Measurements from ENCODE around the gene PDS5A. TPM values are rescaled to one million over a fixed set of nuclear protein-coding genes. Genes with fewer than 3 reads are reported as not detected.

Gene PDS5A
- total and polyA plus RNA-seq, 2 donors (not counting 3 experiments of a cell fraction or from before 2014, with no cell fraction given), result 17.5 to 80.8 TPM

- intact Hi-C loops (cut with micrococcal nuclease), result loop anchor here (2.0 kb wide), 2 partner anchors 330 to 338 kb away; no protein-coding TSS in a partner anchor
- TF ChIP-seq FOS (IDR thresholded peaks at IDR 0.05; ENCODE audit: borderline replicate concordance, insufficient read depth, low read length) (no peak), JUN (IDR thresholded peaks at IDR 0.05; ENCODE audit: borderline replicate concordance, insufficient read depth, insufficient read length, low read depth) (no peak), POLR2AphosphoS5 (IDR thresholded peaks at IDR 0.05; ENCODE audit: insufficient read depth, low read depth, low read length) (no peak)
- Histone ChIP-seq H2AFZ (ENCODE audit: low read depth, low read length) (peak overlapping the region; percentile 100), H3K36me3 (ENCODE audit: control insufficient read depth in 2 of 2, extremely low read depth in 1 of 2, insufficient read depth in 2 of 2, low read length in 2 of 2) (peaks cover 3 to 7% of the 10 kb centered on the region in 2 experiments), H3K27me3 (ENCODE audit: control insufficient read depth in 2 of 2, insufficient read depth in 2 of 2, low read length in 2 of 2) (no peaks in the 10 kb centered on the region), H3K27ac (ENCODE audit: insufficient read depth, low read depth, low read length) (peak overlapping the region; percentile 70), H3K4me1 (ENCODE audit: control insufficient read depth, extremely low read depth, insufficient read depth, low read length) (peaks cover 15% of the 10 kb centered on the region), H3K9me1 (replicated peaks; ENCODE audit: control insufficient read depth, extremely low read depth, insufficient read depth, low read length) (no peaks in the 10 kb centered on the region), H3K4me3 (replicated peaks in 1 of 3; ENCODE audit: insufficient read depth in 1 of 3, low read depth in 1 of 3, low read length in 3 of 3) (peak overlapping the region in 2 of 3 experiments; percentile 62 to 83), H4K20me1 (replicated peaks; ENCODE audit: control insufficient read depth, extremely low read depth, insufficient read depth, low read length) (peaks cover 2% of the 10 kb centered on the region), H3K9me3 (replicated peaks; ENCODE audit: control insufficient read depth, insufficient read depth, low read length) (no peaks in the 10 kb centered on the region), H3K9ac (replicated peaks; ENCODE audit: extremely low read depth, insufficient read depth, low read length) (peak overlapping the region; percentile 90), H3K4me2 (ENCODE audit: insufficient read depth, low read length) (peak overlapping the region; percentile 97), H3K79me2 (ENCODE audit: control insufficient read depth, insufficient read depth, low read length) (peaks cover 38% of the 10 kb centered on the region)
- POLR2A ChIA-PET, result no interaction called here
- CTCF ChIA-PET, result interaction anchor here (0.6 to 1.8 kb wide), 6 partner anchors 44 to 509 kb away, joined by 3 to 5 read pairs (median 4); partner anchors contain the start of gene N4BP2
- BruUV-seq (replicated peaks), result no TSS peak
- dilution Hi-C loops (cut with MboI; ENCODE audit: extremely low pct_ligation_motif_present, low sequenced_read_pairs), result no loop called here
- DNase-seq (ENCODE audit: low read depth, low spot score) (no peak), FAIRE-seq (no peak)
These were observed 666 bp upstream of the PDS5A start for GRCh38 chr4:39978378-39978775.

GRCh38 chr4:39976945-39977488 is 694 bp downstream of the PDS5A start:
- Histone ChIP-seq H3K4me2 (ENCODE audit: insufficient read depth, low read length) (no peak overlapping the region), H3K36me3 (ENCODE audit: control insufficient read depth in 2 of 2, extremely low read depth in 1 of 2, insufficient read depth in 2 of 2, low read length in 2 of 2) (peaks cover 6 to 11% of the 10 kb centered on the region in 2 experiments), H3K9me1 (replicated peaks; ENCODE audit: control insufficient read depth, extremely low read depth, insufficient read depth, low read length) (no peaks in the 10 kb centered on the region), H2AFZ (ENCODE audit: low read depth, low read length) (peak overlapping the region; percentile 72), H3K27me3 (ENCODE audit: control insufficient read depth in 2 of 2, insufficient read depth in 2 of 2, low read length in 2 of 2) (no peaks in the 10 kb centered on the region), H3K4me1 (ENCODE audit: control insufficient read depth, extremely low read depth, insufficient read depth, low read length) (peaks cover 15% of the 10 kb centered on the region), H3K9ac (replicated peaks; ENCODE audit: extremely low read depth, insufficient read depth, low read length) (peak overlapping the region; percentile 94), H3K9me3 (replicated peaks; ENCODE audit: control insufficient read depth, insufficient read depth, low read length) (no peaks in the 10 kb centered on the region), H3K27ac (ENCODE audit: insufficient read depth, low read depth, low read length) (peak overlapping the region; percentile 74), H3K79me2 (ENCODE audit: control insufficient read depth, insufficient read depth, low read length) (peaks cover 51% of the 10 kb centered on the region), H3K4me3 (replicated peaks in 1 of 3; ENCODE audit: insufficient read depth in 1 of 3, low read depth in 1 of 3, low read length in 3 of 3) (peak overlapping the region; percentile 62 to 72 (median 67)), H4K20me1 (replicated peaks; ENCODE audit: control insufficient read depth, extremely low read depth, insufficient read depth, low read length) (peaks cover 2% of the 10 kb centered on the region)
- intact Hi-C loops (cut with micrococcal nuclease), result loop anchor here (1.0 to 2.0 kb wide), 6 partner anchors 80 to 508 kb away; partner anchors contain the start of gene UGDH
- dilution Hi-C loops (cut with MboI; ENCODE audit: extremely low pct_ligation_motif_present, low sequenced_read_pairs), result no loop called here
- TF ChIP-seq GATA2 (IDR thresholded peaks at IDR 0.05; ENCODE audit: insufficient read depth, insufficient read length, low read depth, low read length), result no peak
- TF ChIP-seq MAX (IDR thresholded peaks at IDR 0.05; ENCODE audit: insufficient read depth, insufficient read length), result no peak
- TF ChIP-seq POLR2AphosphoS5 (IDR thresholded peaks at IDR 0.05; ENCODE audit: insufficient read depth, low read depth, low read length), result no peak
- TF ChIP-seq FOS (IDR thresholded peaks at IDR 0.05; ENCODE audit: borderline replicate concordance, insufficient read depth, low read length), result no peak
- no peak for TF ChIP-seq CTCF (IDR thresholded peaks at IDR 0.05; ENCODE audit: extremely low read depth in 1 of 2, insufficient read depth in 1 of 2, low read depth in 1 of 2, low read length in 2 of 2)
- TF ChIP-seq JUN (IDR thresholded peaks at IDR 0.05; ENCODE audit: borderline replicate concordance, insufficient read depth, insufficient read length, low read depth), result no peak
- TF ChIP-seq EZH2 (IDR thresholded peaks at IDR 0.05; ENCODE audit: borderline replicate concordance, low read depth, low read length, severe bottlenecking), result no peak
- no peak for TF ChIP-seq MYC (IDR thresholded peaks at IDR 0.05; ENCODE audit: low read depth, low read length)
- no peak for TF ChIP-seq POLR2A (IDR thresholded peaks at IDR 0.05; ENCODE audit: low read depth, low read length)
- no TSS peak for BruUV-seq (replicated peaks)
- FAIRE-seq (no peak), DNase-seq (ENCODE audit: low read depth, low spot score) (peak; percentile 36)
- CTCF ChIA-PET, result interaction anchor here (0.7 kb wide), 1 partner anchor 279 kb away, joined by 3 read pairs; the partner anchor contains the start of gene UBE2K
- POLR2A ChIA-PET, result no interaction called here
